Ascending aorta (tissue), 2 donors: ENCODE results near the gene C1orf216. TPM values are rescaled to one million over a fixed set of nuclear protein-coding genes. Genes with fewer than 3 reads are reported as not detected.
"Not testable (repeated sequence)": the region's sequence is repeated elsewhere in the genome, so short reads cannot be mapped to it uniquely, and the experiment has no call there.

Source experiments
- DNase-seq, 2 donors: peaks; one replicate each; pipeline ENCODE4 v3.0.0-alpha.2; 2019; ENCODE audit warnings: low spot score in 2 of 2
- H3K27ac ChIP-seq, 2 donors: fragments of 200-600 bp; sonication (generic); one replicate each; pipeline ENCODE4 v1.5.1; 2016 to 2017; ENCODE audit warnings: mild to moderate bottlenecking in 1 of 2
- H3K27me3 ChIP-seq: fragments of 200-600 bp; sonication (generic); one replicate; pipeline ENCODE4 v1.5.1; 2017
- H3K36me3 ChIP-seq, 2 donors: fragments of 200-600 bp; sonication (generic); one replicate each; pipeline ENCODE4 v1.5.1; 2016
- H3K4me1 ChIP-seq, 2 donors: fragments of 200-600 bp; sonication (generic); one replicate each; pipeline ENCODE4 v1.5.1; 2016 to 2017; ENCODE audit warnings: mild to moderate bottlenecking in 1 of 2
- H3K4me3 ChIP-seq, 2 donors: fragments of 200-600 bp; sonication (generic); one replicate each; pipeline ENCODE4 v1.5.1; 2016 to 2017; ENCODE audit warnings: mild to moderate bottlenecking in 1 of 2
- H3K9me3 ChIP-seq, 2 donors: fragments of 200-600 bp; sonication (generic); one replicate each; pipeline ENCODE4 v1.5.1; 2016
- CTCF ChIP-seq, 3 experiments: fragments of 200-600 bp in 2 of 3; fragments of 450-650 bp in 1 of 3; sonication (generic) in 2 of 3; IDR thresholded peaks; one replicate each; pipeline ENCODE4 v1.5.1; 2016 to 2019; ENCODE audit warnings: antibody characterized with exemption in 3 of 3, mild to moderate bottlenecking in 1 of 3, moderate library complexity in 1 of 3
- intact Hi-C: fragments of 100-400 bp; cut with DNase I; formaldehyde crosslinking; loops from one replicate; pipeline ENCODE4 v1.15.1; 2023
- total RNA-seq: library from RNA; depleted of rRNA; stranded (reverse); fragments of >200 nt; gene quantifications from one replicate; pipeline ENCODE4 v1.1.0, GENCODE V29; 2016

The C1orf216 gene
- total RNA-seq, 1 donor from 2014 or later = 40.6 TPM

GRCh38 chr1:35726450-35727433, 8.1 kb upstream of the C1orf216 start:
- TF ChIP-seq CTCF (IDR thresholded peaks at IDR 0.05) = peak; percentile 51 to 85 (median 80)
- Histone ChIP-seq H3K27me3 (no peaks in the 10 kb centered on the region), H3K4me1 (no peaks in the 10 kb centered on the region), H3K9me3 (no peaks in the 10 kb centered on the region), H3K27ac (no peak overlapping the region), H3K36me3 (no peaks in the 10 kb centered on the region), H3K4me3 (no peak overlapping the region)
- intact Hi-C loops = loop anchor here (2.0 to 5.0 kb wide), 3 partner anchors 48 to 274 kb away; no protein-coding TSS in a partner anchor
- DNase-seq = no peak

- Histone ChIP-seq H3K27me3 (no peaks in the 10 kb centered on the region), H3K4me1 (no peaks in the 10 kb centered on the region), H3K27ac (no peak overlapping the region), H3K36me3 (no peaks in the 10 kb centered on the region), H3K4me3 (no peak overlapping the region), H3K9me3 (no peaks in the 10 kb centered on the region)
- no peak for TF ChIP-seq CTCF (IDR thresholded peaks at IDR 0.05)
- intact Hi-C loops = loop anchor here (5.0 kb wide), 1 partner anchor 273 kb away; no protein-coding TSS in a partner anchor
- DNase-seq = no peak
Measured at GRCh38 chr1:35725596-35725995, 6.9 kb upstream of the C1orf216 start.

GRCh38 chr1:35717911-35718476, 690 bp downstream of the C1orf216 start:
- intact Hi-C loops = loop anchor here (2.0 to 5.0 kb wide), 4 partner anchors 54 to 214 kb away; partner anchors contain the start of genes AGO3, KIAA0319L, NCDN and PSMB2
- Histone ChIP-seq H3K4me1 (peaks cover 17 to 26% of the 10 kb centered on the region in 2 donors), H3K4me3 (peak overlapping the region; percentile 78 to 81), H3K9me3 (no peaks in the 10 kb centered on the region), H3K27me3 (no peaks in the 10 kb centered on the region), H3K36me3 (peaks cover 3 to 11% of the 10 kb centered on the region in 2 donors), H3K27ac (peak overlapping the region; percentile 79 to 83)
- TF ChIP-seq CTCF (IDR thresholded peaks at IDR 0.05) = no peak
- DNase-seq = peak; percentile 10 to 78

- no peaks in the 10 kb centered on the region for H3K27me3 ChIP-seq
- no peaks in the 10 kb centered on the region for H3K9me3 ChIP-seq
- DNase-seq = peak; percentile 15 to 71
- no peak overlapping the region for H3K27ac ChIP-seq
- TF ChIP-seq CTCF (IDR thresholded peaks at IDR 0.05) = peak; percentile 59 to 79 (median 68)
- intact Hi-C loops = loop anchor here (5.0 kb wide), 3 partner anchors 57 to 217 kb away; partner anchors contain the start of genes AGO3 and PSMB2
- peak overlapping the region; percentile 5 to 42 for H3K4me3 ChIP-seq
- peaks cover 3 to 11% of the 10 kb centered on the region in 2 donors for H3K36me3 ChIP-seq
- peaks cover 17 to 26% of the 10 kb centered on the region in 2 donors for H3K4me1 ChIP-seq
Measured at GRCh38 chr1:35715568-35716002, 3.1 kb downstream of the C1orf216 start.

GRCh38 chr1:35714921-35715567, 3.6 kb downstream of the C1orf216 start:
- H3K4me1 ChIP-seq = peaks cover 17 to 26% of the 10 kb centered on the region in 2 donors
- no peak overlapping the region for H3K27ac ChIP-seq

GRCh38 chr1:35711098-35711497, 7.6 kb downstream of the C1orf216 start:
- H3K4me3 ChIP-seq, H3K27ac ChIP-seq, intact Hi-C loops, DNase-seq, H3K9me3 ChIP-seq, H3K27me3 ChIP-seq: not testable (repeated sequence)
- H3K4me1 ChIP-seq = peaks cover 10 to 23% of the 10 kb centered on the region in 2 donors
- peaks cover 3 to 11% of the 10 kb centered on the region in 2 donors for H3K36me3 ChIP-seq

More at GRCh38 chr1:35714921-35715567, 3.6 kb downstream of the C1orf216 start:
- no peak for TF ChIP-seq CTCF (IDR thresholded peaks at IDR 0.05)
- Histone ChIP-seq H3K9me3 (no peaks in the 10 kb centered on the region), H3K4me3 (peak overlapping the region in 1 of 2 donors; percentile 42), H3K36me3 (peaks cover 3 to 11% of the 10 kb centered on the region in 2 donors), H3K27me3 (no peaks in the 10 kb centered on the region)
- peak in 1 of 2 donors; percentile 50 for DNase-seq
- intact Hi-C loops = loop anchor here (5.0 kb wide), 3 partner anchors 57 to 217 kb away; partner anchors contain the start of genes AGO3 and PSMB2
